Measurements from ENCODE around the gene CABLES2.

DNA sequence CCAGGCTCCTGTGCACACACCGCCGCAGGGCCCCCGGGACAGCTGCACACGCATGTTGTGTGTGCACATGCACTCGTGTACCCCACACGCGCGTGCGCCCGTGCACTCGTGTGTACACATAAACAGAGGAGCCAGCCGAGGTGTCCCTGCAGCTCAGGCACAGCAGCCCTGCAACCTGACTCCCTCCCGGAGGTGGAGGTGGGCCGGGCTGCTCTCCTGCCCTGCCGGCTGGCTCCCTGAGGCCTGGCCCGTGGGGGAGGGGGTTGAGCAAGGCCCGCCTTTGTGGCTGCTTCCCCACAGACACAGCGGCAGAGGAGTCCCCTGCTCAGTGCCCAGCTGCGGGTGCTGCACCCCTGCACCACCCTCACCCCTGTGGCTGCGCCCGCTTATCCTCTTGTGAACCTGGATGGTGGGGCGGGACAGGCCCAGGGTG is 19.6 kb upstream of the CABLES2 start:
- TF ChIP-seq, protein P1, sequence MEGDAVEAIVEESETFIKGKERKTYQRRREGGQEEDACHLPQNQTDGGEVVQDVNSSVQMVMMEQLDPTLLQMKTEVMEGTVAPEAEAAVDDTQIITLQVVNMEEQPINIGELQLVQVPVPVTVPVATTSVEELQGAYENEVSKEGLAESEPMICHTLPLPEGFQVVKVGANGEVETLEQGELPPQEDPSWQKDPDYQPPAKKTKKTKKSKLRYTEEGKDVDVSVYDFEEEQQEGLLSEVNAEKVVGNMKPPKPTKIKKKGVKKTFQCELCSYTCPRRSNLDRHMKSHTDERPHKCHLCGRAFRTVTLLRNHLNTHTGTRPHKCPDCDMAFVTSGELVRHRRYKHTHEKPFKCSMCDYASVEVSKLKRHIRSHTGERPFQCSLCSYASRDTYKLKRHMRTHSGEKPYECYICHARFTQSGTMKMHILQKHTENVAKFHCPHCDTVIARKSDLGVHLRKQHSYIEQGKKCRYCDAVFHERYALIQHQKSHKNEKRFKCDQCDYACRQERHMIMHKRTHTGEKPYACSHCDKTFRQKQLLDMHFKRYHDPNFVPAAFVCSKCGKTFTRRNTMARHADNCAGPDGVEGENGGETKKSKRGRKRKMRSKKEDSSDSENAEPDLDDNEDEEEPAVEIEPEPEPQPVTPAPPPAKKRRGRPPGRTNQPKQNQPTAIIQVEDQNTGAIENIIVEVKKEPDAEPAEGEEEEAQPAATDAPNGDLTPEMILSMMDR (IDR thresholded peaks at IDR 0.05), result no peak
- no peak for TF ChIP-seq POLR2AphosphoS5 (IDR thresholded peaks at IDR 0.05)
- no peak for TF ChIP-seq POLR2A (IDR thresholded peaks at IDR 0.05; ENCODE audit: low read depth)
